Testis (tissue), 3 donors: Measurements from ENCODE around the gene SKAP1. TPM values are rescaled to one million over a fixed set of nuclear protein-coding genes. Genes with fewer than 3 reads are reported as not detected.

ENCODE experiments used
- DNase-seq: peaks from one replicate; pipeline ENCODE4 v3.0.0-alpha.2; 2019
- H3K27ac ChIP-seq, 2 donors: fragments of 200-600 bp; sonication (generic); one replicate each; pipeline ENCODE4 v1.5.1; 2019
- H3K27me3 ChIP-seq: fragments of 200-600 bp; sonication (generic); one replicate; pipeline ENCODE4 v1.5.1; 2019
- H3K36me3 ChIP-seq: fragments of 200-600 bp; sonication (generic); one replicate; pipeline ENCODE4 v1.5.1; 2017; ENCODE audit warnings: low read depth; ENCODE audit errors: missing control alignments
- H3K4me1 ChIP-seq: fragments of 200-600 bp; sonication (generic); one replicate; pipeline ENCODE4 v1.5.1; 2019
- H3K4me3 ChIP-seq, 2 donors: fragments of 200-600 bp; sonication (generic); one replicate each; pipeline ENCODE4 v1.5.1; 2017 to 2019
- H3K9me3 ChIP-seq: fragments of 200-600 bp; sonication (generic); one replicate; pipeline ENCODE4 v1.5.1; 2017
- POLR2A ChIP-seq: fragments of 450-650 bp; IDR thresholded peaks from one replicate; pipeline ENCODE4 v1.6.1; 2017; ENCODE audit warnings: antibody characterized with exemption, mild to moderate bottlenecking, moderate library complexity
- WGBS, 2 donors: methylation state at CpG; one replicate each; pipeline ENCODE4 v1.1.5; 2018; 5-methylcytosine and 5-hydroxymethylcytosine counted together
- intact Hi-C: fragments of 100-400 bp; cut with DNase I; formaldehyde crosslinking; loops from one replicate; pipeline ENCODE4 v1.15.1; 2023; ENCODE audit warnings: low total_unique reads
- polyA plus RNA-seq: library from polyadenylated mRNA; stranded (reverse); fragments of 350-450 nt; fragmentation: Illumina TruSeq; extraction: RNeasy Lipid Tissue Mini Kit (QIAGEN cat#74804); gene quantifications from one replicate; pipeline ENCODE4 v1.2.3, GENCODE V29; 2014; ENCODE audit warnings: low read depth, low replicate concordance; ENCODE audit not compliant: insufficient read depth
- total RNA-seq, 2 donors: library from RNA; depleted of rRNA; stranded (reverse); fragments of >200 nt; gene quantifications; one replicate each; pipeline ENCODE4 v1.2.3, GENCODE V29; 2016
- TF ChIP-seq, protein P1 (sequence below), 3 experiments: fragments of 450-650 bp in 2 of 3; fragments of 200-600 bp in 1 of 3; sonication (generic) in 1 of 3; IDR thresholded peaks; one replicate each; pipeline ENCODE4 v1.5.1; 2016 to 2019; ENCODE audit warnings: antibody characterized with exemption in 3 of 3, mild to moderate bottlenecking in 2 of 3, moderate library complexity in 1 of 3

SKAP1 gene
- total and polyA plus RNA-seq, 3 donors from 2014 or later = 9.0 to 34.1 (median 16.9) TPM

DNA sequence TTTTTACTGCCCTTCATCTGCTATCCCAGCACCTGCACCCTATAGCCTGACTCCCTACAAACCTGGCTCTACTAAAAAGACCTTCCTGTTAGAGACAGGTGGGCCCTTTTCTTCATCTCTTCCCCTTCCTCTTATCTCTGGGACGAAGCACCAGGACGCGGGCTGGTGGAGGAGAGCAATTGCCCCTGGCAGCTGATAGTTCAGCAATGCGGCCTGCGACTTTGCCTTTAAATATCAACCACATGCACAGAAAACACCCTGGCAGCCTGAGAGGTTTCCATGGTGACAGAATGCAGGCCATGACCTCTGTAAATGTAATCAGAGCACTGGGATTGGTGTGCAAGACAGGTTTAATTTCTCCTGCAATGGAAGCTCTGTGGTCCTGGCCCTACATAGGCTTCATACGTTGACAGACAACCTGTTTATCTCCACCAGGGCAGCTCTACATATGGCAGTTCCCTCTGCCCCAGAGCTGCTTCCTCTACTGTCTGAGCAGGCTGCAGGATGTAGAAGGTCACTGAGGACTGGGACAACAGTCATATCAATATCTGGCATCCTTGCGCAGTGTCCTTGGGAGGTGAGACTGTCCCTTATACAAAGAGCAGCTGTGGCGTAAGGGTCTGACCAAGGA, 10.0 kb upstream of the SKAP1 start:
- intact Hi-C loops = no loop called here
- no peaks in the 10 kb centered on the region for H3K9me3 ChIP-seq
- no peaks in the 10 kb centered on the region for H3K27me3 ChIP-seq
- no peak for DNase-seq
- TF ChIP-seq, protein P1, sequence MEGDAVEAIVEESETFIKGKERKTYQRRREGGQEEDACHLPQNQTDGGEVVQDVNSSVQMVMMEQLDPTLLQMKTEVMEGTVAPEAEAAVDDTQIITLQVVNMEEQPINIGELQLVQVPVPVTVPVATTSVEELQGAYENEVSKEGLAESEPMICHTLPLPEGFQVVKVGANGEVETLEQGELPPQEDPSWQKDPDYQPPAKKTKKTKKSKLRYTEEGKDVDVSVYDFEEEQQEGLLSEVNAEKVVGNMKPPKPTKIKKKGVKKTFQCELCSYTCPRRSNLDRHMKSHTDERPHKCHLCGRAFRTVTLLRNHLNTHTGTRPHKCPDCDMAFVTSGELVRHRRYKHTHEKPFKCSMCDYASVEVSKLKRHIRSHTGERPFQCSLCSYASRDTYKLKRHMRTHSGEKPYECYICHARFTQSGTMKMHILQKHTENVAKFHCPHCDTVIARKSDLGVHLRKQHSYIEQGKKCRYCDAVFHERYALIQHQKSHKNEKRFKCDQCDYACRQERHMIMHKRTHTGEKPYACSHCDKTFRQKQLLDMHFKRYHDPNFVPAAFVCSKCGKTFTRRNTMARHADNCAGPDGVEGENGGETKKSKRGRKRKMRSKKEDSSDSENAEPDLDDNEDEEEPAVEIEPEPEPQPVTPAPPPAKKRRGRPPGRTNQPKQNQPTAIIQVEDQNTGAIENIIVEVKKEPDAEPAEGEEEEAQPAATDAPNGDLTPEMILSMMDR (IDR thresholded peaks at IDR 0.05) = no peak
- no peak for TF ChIP-seq POLR2A
- no peak overlapping the region for H3K27ac ChIP-seq
- no peak overlapping the region for H3K4me3 ChIP-seq
- 59 to 61% methylated on average over 8 of the region's 8 CpGs for WGBS, 2 donors
- no peaks in the 10 kb centered on the region for H3K4me1 ChIP-seq
- H3K36me3 ChIP-seq = no peaks in the 10 kb centered on the region

DNA sequence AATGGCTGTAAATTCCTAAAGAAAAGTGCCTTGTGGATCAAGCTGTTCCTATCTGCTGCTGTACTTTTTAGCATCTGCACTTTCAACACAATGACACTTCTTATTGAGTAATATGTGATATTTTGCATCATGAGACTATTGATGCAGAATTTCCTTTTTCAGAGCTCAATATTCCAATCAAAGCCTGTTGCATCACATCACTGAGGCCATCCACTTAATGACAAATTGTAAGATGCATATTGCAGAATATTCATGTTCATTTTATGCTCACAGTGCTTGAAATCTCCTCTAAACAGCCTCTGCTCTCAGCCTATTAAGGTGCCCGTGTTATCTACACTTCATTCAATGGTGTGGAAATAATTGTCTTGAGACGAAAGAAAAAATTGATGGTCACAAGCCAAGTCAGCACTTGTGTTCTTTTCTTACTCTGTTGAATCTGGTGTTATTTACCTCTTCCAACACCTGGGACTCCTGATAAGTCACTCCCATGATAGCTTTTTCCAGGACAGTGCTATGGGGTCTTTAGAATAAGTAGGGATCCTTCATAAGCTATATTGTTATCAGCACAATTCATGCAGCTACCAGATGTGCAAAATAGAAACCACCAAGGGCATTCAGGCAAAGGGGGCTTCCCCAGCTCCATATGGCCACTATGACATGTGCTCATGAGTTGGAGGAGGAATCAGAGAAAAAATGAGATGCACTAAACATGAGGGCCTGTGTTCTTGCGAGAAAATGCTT, 9.3 kb upstream of the SKAP1 start:
- no peaks in the 10 kb centered on the region for H3K9me3 ChIP-seq
- TF ChIP-seq POLR2A = no peak
- TF ChIP-seq, protein P1 (IDR thresholded peaks at IDR 0.05) = no peak
- H3K36me3 ChIP-seq = no peaks in the 10 kb centered on the region
- DNase-seq = no peak
- whole genome bisulfite sequencing, 2 donors = 80 to 88% methylated on average over 3 of the region's 3 CpGs
- no peak overlapping the region for H3K27ac ChIP-seq
- intact Hi-C loops = no loop called here
- H3K4me3 ChIP-seq = no peak overlapping the region
- H3K27me3 ChIP-seq = no peaks in the 10 kb centered on the region
- H3K4me1 ChIP-seq = no peaks in the 10 kb centered on the region

DNA sequence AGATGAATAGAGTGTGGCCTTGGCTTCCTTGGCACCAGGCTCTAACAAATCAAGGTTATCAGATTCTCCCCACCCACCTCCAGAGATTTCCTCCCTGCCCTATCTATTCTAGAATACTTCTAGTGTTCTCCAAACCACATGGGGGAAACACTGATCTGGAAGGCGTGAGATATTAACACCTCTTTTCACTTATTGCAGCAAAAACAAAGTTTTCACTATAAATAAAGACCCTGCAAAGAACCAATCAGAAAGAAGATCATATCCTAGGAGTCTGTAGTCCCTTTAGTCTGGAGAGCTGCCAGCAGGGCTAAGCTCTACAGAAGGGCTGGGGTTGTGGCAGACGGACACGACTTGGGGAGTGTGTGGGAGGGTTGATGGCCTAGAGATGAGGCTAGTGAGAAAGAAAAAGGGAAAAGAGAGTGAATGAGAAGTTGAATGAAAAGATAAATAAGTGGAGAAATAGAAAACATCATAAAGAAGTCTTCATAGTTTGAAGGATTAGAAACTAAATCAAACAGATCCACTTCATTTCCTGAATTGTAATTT, 8.6 kb upstream of the SKAP1 start:
- no peak for DNase-seq
- 49 to 60% methylated on average over 3 of the region's 3 CpGs for WGBS, 2 donors
- H3K4me1 ChIP-seq = no peaks in the 10 kb centered on the region
- no peak overlapping the region for H3K4me3 ChIP-seq
- H3K27ac ChIP-seq = no peak overlapping the region
- intact Hi-C loops = no loop called here
- H3K36me3 ChIP-seq = no peaks in the 10 kb centered on the region
- H3K9me3 ChIP-seq = no peaks in the 10 kb centered on the region
- TF ChIP-seq POLR2A = no peak
- TF ChIP-seq, protein P1 (IDR thresholded peaks at IDR 0.05) = no peak
- H3K27me3 ChIP-seq = no peaks in the 10 kb centered on the region

DNA sequence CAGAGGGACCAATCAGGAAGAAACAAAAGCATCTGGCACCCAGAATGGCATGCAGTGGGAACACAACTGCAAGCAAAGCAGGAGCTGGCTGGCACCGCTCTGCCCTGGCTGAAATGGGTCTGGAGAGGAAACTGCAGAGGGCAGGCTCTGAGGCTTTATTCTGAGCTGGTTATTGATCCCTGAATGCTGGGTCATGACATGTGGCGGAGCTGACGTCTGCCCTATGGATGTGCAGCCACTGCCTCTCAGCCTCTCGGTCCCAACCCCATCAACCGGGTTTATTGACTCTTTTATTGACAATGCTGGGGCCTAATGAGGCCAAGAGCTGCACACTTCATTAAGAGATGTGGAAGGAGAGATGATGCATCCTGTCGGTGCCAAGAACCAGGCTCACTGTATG, 3.9 kb upstream of the SKAP1 start:
- no peak for DNase-seq
- Histone ChIP-seq H3K4me3 (no peak overlapping the region), H3K27me3 (no peaks in the 10 kb centered on the region), H3K9me3 (no peaks in the 10 kb centered on the region), H3K27ac (no peak overlapping the region), H3K4me1 (no peaks in the 10 kb centered on the region), H3K36me3 (no peaks in the 10 kb centered on the region)
- TF ChIP-seq, protein P1 (IDR thresholded peaks at IDR 0.05) = no peak
- no peak for TF ChIP-seq POLR2A
- intact Hi-C loops = no loop called here
- 76 to 94% methylated on average over 5 to 6 of the region's 6 CpGs for WGBS, 2 donors
